Mesenteric fat pad (tissue), 1 donor: ENCODE results near the gene GABBR2. TPM values are rescaled to one million over a fixed set of nuclear protein-coding genes. Genes with fewer than 3 reads are reported as not detected.

Source experiments
- DNase-seq: peaks from one replicate; pipeline ENCODE4 v3.0.0-alpha.2; 2020; ENCODE audit warnings: low spot score
- total RNA-seq: library from RNA; stranded (reverse); fragmentation: NEBNext Ultra II Directional; extraction: Animal tissue kit (Norgen Biotek cat#: 25700); gene quantifications from one replicate; pipeline ENCODE4 v1.2.1, GENCODE V29; 2021
- donor health status: DM: yes; HTN: yes; CAD: no.

GABBR2 gene
- total RNA-seq, 1 donor from 2014 or later: not detected

DNA sequence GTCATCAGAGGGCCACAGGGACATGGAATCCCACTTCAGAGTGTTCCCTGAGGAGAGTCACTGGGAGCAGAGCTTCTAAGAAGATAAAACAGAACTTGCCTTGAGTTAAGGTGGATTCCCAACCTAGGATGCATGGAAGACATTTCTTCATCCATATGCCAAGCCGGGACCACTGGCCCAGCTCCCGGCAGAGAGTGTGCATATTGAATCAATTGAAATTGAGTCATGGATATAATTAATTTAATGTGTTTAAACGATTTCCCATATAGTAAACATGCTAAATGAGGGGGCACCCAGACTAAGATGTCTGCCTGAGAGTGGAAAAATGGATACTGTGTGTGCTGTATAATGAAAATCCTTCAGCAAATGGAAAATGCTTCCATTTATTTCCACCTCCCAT, 258.9 kb downstream of the GABBR2 start:
- DNase-seq: no peak

DNA sequence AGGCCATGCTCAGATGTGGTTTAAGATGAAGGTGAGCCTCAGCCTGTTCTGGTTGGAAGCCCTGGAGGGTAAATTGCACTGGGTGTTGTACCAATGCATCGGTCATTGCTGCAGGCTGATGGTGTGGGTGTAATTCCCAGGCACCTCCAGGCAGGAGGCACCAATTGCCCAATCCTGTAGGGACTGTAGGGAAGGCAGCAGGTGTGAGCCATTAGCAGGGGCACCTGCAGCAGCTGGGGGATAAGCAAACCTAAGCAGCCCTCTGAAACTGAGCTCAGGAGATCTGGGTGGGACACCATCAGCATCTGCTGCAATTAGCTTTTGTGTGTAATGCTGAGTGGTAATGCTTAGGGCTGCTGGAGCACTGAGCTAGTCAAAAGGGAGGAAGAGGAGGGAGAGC, 263.2 kb downstream of the GABBR2 start:
- DNase-seq: no peak

DNA sequence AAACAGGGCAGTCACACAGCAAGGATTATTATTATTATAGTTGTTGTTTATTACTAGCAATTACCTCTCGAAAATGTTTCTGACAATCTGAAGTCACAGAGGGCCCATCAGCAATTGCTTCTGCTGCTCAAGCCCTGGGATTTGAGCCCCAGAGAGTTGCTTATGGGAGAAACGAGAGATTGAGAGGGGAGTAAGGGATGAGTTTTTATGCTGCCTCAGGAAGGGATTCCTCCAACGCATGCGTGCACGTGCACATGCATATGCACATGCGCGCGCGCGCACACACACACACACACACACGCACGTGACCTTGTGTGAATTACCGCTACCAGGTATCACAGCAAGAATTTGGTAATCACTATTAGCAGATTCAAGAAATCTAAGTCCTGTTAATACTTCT, 264.1 kb downstream of the GABBR2 start:
- DNase-seq: no peak

DNA sequence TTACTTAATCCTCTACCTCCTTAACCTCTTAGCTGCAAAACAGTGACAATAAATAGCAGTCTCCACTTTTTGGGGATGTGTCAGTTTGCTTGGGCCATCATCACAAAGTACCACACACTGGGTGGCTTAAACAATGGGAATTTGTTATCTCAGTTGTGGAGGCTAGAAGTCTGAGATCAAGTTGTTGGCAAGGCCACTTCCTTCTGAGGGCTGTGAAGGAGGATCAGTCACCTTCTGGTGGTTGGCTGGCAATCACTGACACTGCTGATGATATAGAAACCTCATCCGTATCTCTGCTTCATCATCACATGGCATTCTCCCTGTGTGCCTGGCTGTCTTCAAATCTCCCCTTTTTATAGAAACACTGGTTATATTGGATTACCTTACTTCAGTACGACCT, 266.2 kb downstream of the GABBR2 start:
- DNase-seq: no peak

DNA sequence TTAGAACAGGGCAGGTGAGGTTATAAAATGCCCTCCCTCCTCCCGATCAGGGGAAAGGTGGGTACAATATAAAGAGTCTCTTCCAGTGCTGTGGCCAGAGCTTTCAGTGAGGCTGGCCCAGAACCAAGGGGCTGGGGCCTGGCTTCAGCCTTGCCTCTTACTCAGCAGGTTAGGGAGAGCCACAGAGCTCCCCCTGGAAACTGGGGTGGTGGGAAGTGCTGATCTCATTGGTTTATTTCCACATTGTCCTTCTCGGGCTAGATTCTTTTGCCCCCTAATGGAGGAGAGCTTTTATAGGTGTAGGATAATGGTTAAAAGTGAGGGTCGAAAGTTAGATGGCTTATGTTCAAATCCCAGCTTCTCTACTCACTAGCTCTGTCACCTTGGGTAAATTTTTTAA, 266.6 kb downstream of the GABBR2 start:
- no peak for DNase-seq

DNA sequence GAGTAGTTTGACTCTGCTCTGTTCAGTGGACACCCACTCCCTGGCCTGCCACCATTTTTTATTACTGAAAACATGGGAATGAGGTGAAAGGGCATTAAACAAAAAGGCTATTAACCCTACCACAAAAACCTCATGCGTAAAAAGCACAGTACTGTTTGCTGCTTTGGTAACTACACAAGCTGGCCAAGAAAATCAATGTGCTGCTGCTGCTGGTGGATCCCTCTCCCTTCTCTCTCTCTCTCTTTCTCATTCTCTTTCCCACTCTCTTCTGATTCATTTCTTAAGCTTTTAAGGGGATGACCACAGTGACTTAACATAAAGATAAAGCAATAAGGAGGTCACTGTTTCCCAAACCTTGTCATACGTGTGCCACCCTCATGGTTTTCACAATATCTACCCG, 270.1 kb downstream of the GABBR2 start:
- no peak for DNase-seq

DNA sequence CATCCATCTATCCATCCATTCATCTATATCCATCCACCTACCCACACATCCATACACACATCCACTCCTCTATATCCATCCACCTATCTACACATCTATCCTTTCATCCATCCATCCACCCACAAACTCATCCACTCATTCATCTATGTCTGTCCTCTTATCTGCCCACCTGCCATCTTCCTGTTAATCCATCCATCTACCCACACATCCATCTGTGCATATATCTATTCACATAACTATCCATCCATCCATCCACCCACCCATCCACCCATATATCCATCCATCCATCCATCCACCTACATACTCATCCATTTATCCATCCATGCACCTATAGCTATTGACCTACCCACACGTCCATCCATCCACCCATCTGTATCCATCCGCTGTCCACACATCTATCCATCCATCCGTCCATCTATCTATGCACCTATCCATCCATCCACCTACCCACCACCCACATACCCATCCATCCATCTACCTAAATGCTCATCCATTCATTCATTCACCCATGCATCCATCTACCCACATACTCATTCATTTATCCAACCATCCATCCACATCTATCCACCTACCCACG, 271.2 kb downstream of the GABBR2 start:
- no peak for DNase-seq

DNA sequence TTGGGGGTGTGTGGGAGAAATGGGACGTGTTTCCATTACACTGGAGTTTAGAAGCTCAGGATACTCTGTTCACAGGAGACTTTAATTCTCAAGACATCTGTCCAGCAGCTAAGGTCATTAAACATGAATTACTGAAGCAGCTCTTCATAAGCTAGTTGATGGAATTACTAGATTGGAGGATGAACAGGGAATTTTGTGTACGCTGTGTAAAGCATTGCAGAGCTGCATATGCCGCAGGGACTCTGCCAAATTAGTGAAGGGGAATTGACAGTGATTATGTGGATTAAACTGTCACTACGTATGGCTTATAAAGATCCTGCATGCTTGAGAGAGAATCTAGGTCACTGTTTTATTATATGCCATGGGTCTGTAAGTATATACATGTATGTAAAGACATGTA, 275.8 kb downstream of the GABBR2 start:
- no peak for DNase-seq

DNA sequence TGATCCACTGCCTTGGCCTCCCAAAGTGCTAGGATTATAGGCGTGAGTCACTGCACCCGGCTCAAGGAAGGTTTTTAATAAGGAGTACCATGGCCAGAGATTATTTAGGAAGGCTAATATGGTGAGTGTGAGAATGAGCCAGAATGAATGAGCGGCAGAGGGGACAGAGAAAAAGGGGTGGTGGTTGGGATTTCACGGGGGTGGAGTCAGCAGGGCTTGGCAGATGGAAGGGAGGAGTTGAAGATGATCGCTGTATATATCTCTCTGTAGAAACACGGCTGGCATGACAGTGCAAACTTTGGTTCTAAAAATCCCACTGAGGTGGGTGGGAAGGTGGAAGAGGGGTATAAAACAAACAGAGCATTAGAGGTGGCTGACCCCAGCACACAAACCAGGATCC, 276.6 kb downstream of the GABBR2 start:
- no peak for DNase-seq

DNA sequence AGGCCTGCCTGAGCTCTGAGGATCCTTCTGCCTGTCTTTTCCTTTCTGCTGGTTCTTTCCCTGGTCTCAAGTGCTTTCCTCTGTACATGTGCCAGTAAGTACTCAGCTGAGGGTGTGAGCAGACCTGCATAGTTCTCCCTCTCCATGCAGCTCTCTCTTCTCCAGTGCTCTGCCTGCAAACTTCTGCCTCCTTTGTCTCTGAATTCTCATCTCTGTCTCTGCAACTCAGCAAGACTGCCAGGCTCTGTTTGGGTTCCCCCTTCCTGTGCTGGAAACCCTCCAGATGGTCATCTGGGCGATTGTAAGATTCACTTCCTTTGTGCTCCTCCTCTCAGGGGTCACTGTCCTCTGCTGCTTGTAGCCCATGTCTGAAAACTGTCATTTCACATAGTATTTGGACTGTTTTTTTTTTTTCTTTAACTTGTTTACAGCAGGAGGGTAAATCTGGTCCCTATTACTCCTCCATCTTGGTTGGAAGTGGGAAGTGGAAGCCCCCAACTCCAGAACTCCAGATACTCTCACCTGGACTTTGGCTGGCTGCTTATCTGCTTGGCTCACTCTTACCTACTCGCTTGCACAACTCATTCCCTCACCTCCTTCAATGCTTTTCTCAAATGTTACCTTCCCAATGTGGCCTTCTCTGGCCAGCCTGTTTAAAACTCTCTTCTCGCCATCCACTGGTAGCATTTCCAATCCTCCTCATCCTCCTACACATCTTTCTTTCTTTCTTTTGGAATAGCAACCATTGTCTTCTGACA, 278.0 kb downstream of the GABBR2 start:
- no peak for DNase-seq

DNA sequence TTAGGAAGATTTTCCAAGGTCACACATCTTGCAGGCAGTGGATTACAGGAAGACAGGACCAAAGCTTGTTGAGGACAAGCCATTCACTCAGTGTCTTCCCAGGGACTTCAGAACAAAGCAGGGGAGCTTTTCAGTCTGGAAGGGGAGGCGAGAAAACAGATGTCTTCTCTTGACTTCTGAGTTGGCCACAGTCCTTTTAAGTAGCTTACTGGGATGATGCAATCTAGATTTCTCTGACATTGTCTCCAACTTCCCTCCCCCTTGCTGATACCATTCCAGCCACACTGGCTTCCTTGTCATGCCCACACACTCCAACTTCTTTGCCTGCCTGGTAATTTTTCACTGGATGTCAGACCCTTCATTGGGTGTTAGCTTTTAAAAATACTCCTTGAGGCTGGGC, 279.1 kb downstream of the GABBR2 start:
- no peak for DNase-seq

DNA sequence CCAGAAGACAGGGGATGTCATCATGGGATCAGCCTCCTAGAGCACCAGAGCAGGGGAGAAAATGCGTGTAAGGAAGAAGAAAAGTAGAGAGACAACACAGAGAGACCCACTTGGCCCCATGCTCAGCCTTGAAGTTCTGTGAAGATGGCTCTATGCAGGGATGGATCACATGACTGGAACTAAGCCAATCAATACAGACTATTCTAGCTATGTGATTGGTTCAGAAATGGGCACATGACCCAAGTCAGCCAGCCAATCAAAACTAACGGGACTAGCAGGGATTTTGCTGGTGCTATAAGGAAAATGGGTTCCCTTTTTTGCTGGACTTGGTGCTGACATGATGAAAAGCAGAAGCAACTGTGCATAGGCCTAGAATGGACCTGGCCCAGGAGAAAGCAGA, 280.3 kb downstream of the GABBR2 start:
- DNase-seq: no peak

DNA sequence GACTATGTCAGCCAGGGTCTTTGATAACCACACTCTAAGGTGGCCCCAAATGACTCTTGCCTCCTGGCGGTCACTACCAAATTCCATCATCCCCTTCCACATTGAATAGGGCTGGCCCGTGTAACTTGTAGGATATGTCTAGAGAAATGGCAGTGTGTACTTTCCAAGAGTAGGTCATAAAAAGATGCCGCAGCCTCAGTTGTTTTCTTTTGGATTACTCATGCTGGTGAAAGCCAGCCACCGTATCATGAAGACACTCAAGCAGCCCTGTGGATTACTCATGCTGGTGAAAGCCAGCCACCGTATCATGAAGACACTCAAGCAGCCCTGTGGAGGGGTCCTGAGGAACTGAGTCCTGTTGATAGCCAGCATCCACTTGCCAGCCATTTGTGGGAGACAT, 281.2 kb downstream of the GABBR2 start:
- DNase-seq: no peak

DNA sequence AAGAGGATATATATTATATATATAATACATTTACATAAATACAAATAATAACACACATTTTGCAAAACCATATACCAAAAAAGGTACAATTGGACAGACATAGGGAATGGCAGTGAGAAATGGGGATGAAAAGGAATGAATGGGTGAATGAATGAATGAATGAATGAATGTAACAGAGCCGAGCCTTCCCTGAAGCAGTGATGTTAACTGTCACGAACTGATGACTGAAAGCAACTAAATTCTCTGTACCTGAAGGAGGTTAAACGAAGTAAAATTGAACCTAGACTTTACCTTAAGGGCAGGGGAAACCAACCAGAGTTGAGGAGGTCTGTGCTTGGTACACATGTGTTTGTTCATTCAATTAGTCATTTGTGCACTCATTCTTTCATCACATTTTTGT, 283.7 kb downstream of the GABBR2 start:
- DNase-seq: no peak

DNA sequence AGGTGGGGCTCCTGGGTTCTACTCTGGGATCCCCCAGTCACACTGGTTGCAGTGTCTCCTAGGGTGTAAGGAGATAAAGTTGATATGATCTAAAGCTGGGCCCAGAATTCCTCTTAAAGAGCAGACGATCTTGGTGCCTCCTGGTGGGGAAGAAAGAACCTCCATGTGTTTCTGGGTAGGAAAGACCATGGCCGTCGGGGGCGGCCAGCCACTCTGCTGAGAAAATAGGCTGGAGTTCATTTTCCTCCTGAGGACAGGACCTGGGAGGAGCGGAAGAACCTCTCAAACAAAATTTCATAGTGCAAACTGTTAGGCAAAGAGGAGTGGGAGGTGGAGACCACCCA, 289.5 kb downstream of the GABBR2 start:
- DNase-seq: no peak

DNA sequence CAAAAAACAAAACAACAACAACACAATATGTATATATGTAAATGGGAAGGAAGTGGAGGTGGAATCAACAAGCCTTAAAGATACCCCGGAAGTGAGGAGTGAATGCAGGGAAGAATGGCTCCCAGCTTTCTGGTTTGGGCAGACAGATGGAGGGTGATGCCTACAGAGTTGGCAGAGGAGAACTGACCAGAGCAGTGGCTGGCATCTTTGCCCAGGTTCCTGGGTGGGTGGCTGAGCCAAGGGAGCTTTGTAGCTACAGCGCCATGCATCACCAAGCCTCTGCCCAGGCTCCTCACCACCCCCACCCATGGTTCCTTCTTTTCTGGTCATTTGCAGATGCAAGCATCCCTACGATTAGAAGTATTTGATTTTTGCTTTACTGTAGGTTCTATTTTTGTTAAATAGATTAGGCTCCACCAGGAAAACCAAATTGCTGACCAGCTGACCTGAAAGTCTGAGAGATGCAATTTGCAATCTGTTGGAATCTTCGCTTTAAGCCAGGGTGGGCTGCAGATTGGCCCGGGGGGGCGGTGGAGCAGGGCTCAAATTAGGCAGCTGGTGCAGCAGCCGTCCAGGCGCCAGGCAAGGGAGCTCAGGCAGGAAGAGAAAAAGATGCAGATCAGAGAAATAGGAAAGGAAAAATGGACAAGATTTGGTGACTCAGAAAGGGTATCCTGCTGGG, 290.0 kb downstream of the GABBR2 start:
- no peak for DNase-seq

DNA sequence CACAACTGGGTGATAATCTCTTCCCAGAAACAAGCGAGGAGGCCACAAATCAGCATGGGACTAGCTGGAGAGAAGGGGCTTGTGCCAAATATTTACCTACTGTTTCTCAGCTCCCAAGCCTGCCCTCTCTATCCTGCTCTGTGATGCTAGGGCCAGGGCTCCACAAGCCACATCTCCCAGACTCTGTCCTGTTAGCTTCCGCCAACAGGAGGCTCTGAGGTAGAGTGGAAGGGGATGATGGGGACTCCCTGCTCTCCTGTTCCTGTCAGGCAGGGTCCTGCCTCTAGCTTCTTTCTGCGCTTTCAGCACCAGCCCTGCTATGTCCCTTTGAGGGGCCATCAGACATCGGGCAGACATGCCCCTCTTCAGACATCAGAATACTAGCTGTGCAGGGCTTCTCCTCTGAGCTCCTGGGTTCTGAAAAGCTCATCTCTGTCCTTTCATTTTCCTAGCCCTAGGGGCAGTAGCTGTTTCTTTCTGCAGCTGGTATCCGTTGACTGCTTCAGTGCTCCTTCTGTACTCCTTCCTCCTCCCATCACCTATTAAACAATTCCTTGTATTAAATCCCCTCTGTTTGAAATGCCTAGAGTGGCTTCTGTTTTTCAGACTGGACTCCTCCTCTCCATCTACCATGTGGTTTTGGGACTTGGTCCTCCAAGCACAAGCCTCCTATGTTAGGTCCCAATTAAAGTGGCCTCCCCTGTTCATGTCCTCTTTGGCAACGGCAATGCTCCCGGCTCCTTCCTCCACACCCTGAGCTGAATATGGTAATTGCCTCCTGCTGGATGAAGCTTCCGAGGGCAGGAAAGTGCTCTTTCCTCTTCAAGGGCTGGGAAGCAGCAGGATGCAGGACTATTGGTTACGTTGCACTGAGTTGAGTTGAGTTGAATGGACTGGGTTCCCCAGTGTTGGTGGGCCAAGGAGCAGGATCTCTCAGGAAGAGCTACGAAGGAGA, 292.2 kb downstream of the GABBR2 start:
- DNase-seq: peak; percentile 22

DNA sequence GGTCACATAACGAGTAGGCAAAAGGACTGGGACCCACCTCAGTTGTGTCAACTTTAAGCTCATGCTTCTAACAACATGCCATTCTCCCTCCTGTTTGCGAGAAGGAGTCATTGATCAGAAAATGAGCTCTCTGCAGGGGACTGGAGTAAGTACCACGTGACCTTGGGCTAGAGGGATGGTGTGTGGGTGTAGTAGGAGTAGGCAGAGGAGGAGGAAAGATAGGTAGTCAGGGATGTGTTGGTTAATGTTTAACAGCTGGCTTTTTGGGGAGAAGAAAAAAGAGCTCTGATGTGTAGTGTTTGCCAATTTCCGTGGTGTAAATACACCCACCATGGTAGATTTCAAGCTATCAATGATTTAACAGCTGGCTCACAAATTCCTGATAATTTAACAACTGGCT, 293.0 kb downstream of the GABBR2 start:
- no peak for DNase-seq

DNA sequence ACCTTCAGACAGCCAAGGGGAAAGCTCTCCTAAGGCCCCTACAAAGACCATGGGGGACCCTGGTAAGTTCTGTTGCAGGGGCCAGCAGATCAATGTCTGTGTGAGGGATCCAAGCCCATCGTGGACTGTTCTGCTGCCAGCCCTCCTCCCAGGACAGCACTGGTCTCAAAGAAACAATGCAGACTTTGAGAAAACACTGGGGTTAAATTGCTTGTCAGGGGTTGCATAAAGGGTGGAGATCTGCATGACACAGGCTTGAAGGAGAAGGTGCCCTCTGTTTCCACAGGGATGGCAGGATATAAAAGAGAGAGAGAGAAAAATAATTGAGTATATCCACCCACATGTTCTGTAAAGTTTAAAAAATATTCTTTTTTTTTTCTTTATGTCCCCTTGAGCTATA, 295.7 kb downstream of the GABBR2 start:
- no peak for DNase-seq

DNA sequence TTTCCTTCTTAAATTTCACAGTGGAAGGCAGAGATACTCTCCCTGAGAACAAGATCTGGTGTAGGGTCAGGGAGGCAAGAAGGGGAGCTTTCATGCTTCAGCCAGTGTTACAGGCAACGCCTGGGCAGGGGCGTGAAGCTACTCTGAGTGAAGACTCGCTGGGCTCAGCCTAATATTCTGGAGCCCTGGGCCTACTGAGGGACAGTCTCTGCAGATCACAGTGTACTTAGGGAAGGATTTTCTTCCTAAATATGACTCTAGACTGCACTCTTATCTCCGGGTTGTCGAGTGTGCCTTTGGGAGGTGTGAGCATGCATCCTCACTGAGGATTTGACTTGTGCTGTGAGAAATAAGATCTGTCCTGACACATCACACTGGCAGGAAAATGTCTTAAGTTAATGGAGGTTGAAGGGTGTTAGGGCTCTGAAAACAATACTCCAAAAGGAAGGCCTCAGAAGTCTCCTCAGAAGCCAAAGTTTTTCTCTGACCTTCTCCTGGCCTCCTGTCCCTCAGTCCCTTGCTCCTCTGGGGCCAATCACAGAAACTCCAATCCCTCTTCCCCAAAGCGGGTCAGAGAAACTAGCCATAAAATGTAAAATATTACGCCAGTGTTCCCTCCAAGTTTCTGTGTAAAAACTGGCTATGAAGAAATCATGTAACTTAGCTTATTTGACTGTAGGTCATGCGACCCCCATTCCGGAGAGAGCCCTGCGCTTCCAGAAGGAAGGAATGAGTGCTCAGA, 296.5 kb downstream of the GABBR2 start:
- DNase-seq: peak; percentile 43

DNA sequence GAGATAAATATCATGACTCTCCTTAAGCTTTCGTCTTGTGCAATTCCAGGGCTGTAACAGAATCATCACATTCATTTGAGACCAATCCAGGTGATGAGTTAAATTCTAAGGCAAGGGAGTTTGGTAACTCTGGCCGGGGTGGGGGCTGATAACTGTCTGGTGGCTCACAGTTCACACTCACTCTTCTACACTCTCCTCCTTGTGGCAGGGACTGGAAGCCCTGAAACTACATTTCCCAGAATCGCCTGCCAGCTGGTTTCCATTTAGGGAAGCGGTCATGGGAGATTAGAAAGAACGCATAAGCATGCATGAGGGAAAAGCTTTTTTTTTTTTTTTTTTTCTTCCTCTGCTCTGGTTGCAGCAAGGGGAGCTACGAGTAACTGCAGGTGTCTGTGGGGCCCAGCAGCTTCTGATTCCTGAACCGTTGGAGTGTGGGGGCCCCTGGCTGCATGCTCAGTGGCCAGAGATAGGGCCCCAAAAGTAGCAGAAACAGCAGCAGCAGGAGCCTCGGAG, 298.5 kb downstream of the GABBR2 start:
- DNase-seq: peak; percentile 53
